Aorta (tissue), 5 donors: Measurements from ENCODE around the gene RNF151. TPM values are rescaled to one million over a fixed set of nuclear protein-coding genes. Genes with fewer than 3 reads are reported as not detected.
"Not testable (repeated sequence)": the region's sequence is repeated elsewhere in the genome, so short reads cannot be mapped to it uniquely, and the experiment has no call there.

Experiments
- ATAC-seq: fragments of 200-7000 bp; cut with Tn5 transposase; one replicate; pipeline ENCODE4 v1.9.1; 2022; ENCODE audit warnings: moderate library complexity; ENCODE audit not compliant: low FRiP score
- DNase-seq, 2 donors: peaks; one replicate each; pipeline ENCODE4 v3.0.0-alpha.2; 2020
- H3K27ac ChIP-seq, 2 donors: one replicate each; pipeline ENCODE4 v1.5.1; 2013; ENCODE audit warnings: low read length in 2 of 2, mild to moderate bottlenecking in 2 of 2, moderate library complexity in 2 of 2, control low read depth in 1 of 2, inconsistent platforms in 1 of 2, low read depth in 1 of 2
- H3K27me3 ChIP-seq, 2 donors: one replicate each; pipeline ENCODE4 v1.6.1; 2013; ENCODE audit warnings: control low read depth in 1 of 2, low read length in 1 of 2, mild to moderate bottlenecking in 1 of 2, moderate library complexity in 1 of 2; ENCODE audit not compliant: insufficient read depth in 2 of 2, control insufficient read depth in 1 of 2
- H3K36me3 ChIP-seq, 2 donors: one replicate each; pipeline ENCODE4 v1.6.1; 2013; ENCODE audit warnings: control low read depth in 1 of 2, low read length in 1 of 2, mild to moderate bottlenecking in 1 of 2; ENCODE audit not compliant: insufficient read depth in 2 of 2, control insufficient read depth in 1 of 2
- H3K4me1 ChIP-seq, 2 donors: one replicate each; pipeline ENCODE4 v1.6.1; 2013; ENCODE audit warnings: low read length in 2 of 2, control low read depth in 1 of 2, mild to moderate bottlenecking in 1 of 2, moderate library complexity in 1 of 2; ENCODE audit not compliant: insufficient read depth in 2 of 2, control insufficient read depth in 1 of 2
- H3K4me3 ChIP-seq, 2 donors: one replicate each; pipeline ENCODE4 v1.5.1; 2013; ENCODE audit warnings: low read length in 2 of 2, control low read depth in 1 of 2, mild to moderate bottlenecking in 1 of 2
- H3K9me3 ChIP-seq: one replicate; pipeline ENCODE4 v1.6.1; 2013; ENCODE audit warnings: mild to moderate bottlenecking, low read length; ENCODE audit not compliant: control insufficient read depth
- whole genome bisulfite sequencing, 2 donors: extraction: QIAGEN DNeasy Blood & Tissue Kit; methylation state at CpG; one replicate each; pipeline ENCODE4 v1.1.7; 2013; 5-methylcytosine and 5-hydroxymethylcytosine counted together
- intact Hi-C, 2 donors: fragments of 100-400 bp; cut with DNase I; formaldehyde crosslinking; loops; one replicate each; pipeline versions ENCODE4 v1.14.2 to v1.15.0; 2022
- polyA plus RNA-seq, 2 donors: library from polyadenylated mRNA; stranded (reverse); fragments of 200-250 nt; gene quantifications; one replicate each; pipeline ENCODE4 v1.2.3, GENCODE V29; 2013
- total RNA-seq, 2 donors: library from RNA; stranded (reverse); fragmentation: NEBNext Ultra II Directional; extraction: Animal tissue kit (Norgen Biotek cat#: 25700); gene quantifications; one replicate each; pipeline ENCODE4 v1.2.1, GENCODE V29; 2021
- donor health status: healthy with polysubstance abuse.
- donor health status: Bipolar disorder and iron deficiency.
- donor health status: DM: no; HTN: no; CAD: no.
- donor health status: DM: no; HTN: no; CAD: no.
- donor health status: DM: yes; HTN: yes; CAD: no.

Gene RNF151
- total and polyA plus RNA-seq, 4 donors: not detected

DNA sequence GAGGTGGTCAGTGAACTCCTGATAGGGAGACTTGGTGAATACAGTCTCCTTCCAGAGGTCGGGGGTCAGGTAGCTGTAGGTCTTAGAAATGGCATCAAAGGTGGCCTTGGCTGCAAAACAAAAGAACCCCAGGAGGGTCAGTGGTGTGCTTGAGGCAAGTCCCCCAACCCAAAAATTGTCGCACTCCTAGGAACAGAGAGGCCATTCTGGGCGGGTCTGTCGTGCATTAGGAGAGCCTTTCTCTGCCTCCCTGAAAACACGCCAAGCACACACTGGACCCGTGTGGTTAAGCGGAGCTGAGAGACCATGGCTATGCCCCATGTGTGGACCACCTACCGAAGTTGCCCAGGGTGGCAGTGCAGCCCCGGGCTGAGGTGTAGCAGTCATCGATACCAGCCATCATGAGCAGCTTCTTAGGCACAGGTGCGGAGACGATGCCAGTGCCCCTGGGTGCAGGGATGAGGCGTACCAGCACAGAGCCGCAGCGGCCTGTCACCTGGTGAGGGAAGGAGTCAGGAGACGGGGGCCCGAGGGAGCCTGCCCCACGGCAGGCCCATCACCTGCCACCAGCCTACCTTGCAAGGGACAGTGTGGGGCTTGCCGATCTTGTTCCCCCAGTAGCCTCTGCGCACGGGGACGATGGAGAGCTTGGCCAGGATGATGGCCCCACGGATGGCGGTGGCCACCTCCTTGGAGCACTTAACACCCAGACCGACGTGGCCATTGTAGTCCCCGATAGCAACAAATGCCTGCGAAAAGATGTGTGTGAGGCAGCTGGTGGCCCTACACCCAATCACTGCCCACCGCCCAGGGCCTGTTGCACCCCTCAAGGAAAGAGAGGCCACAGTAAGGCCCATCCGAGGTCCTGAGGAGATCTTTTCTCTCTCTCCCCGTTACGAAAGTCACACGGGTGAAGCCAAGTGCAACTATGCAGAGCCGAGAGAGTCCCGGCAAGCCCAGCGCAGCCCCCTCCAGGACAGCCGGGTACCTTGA lies 4.2 kb upstream of the RNF151 start:
- H3K4me3 ChIP-seq, ATAC-seq, H3K9me3 ChIP-seq, H3K27ac ChIP-seq, H3K27me3 ChIP-seq, DNase-seq, intact Hi-C loops, H3K4me1 ChIP-seq, H3K36me3 ChIP-seq: not testable (repeated sequence)
- WGBS, 2 donors: 89 to 92% methylated on average over 29 to 37 of the region's 37 CpGs

DNA sequence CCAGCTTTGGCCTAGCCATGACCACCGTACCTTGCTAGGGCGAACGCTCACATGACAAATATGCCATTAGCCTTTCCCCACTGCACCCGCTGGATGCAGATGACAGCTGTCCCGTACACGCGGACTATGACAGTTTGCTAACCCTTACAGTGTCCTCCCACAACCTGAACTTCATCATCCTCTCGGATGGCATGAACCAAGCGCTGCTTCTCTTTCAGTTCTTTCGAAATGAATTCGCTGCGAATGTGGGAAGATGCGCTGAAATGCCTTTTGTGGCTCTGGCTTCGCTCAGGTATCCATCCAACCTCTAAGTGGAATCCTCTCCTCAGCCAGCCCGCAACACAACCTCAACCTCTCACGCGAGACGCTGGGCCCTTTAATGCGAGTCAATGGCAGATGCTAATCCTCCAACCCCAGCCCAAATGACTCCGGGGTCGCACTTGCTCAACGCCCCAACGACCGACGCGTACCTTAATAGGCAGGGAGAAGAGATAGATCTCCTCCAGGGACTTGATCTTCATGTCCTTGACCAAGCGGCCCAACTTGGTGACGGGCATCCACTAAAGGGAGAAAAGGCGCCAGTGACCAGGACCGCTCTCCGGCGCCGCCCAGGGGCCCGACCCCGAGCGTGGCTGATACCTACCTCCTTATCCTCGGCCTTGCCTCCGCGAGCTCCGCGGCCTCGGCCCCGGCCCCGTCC lies 2.7 kb upstream of the RNF151 start:
- no peaks in the 10 kb centered on the region for H3K4me1 ChIP-seq
- H3K36me3 ChIP-seq: peaks cover 0 to 4% of the 10 kb centered on the region in 2 donors
- intact Hi-C loops: no loop called here
- DNase-seq: no peak
- no peaks in the 10 kb centered on the region for H3K9me3 ChIP-seq
- 20 to 22% methylated on average over 42 to 44 of the region's 44 CpGs for WGBS, 2 donors
- H3K4me3 ChIP-seq: peak overlapping the region in 1 of 2 donors; percentile 33
- ATAC-seq: peak; percentile 42
- peak overlapping the region; percentile 61 to 78 for H3K27ac ChIP-seq
- H3K27me3 ChIP-seq: peaks cover 0 to 2% of the 10 kb centered on the region in 2 donors

DNA sequence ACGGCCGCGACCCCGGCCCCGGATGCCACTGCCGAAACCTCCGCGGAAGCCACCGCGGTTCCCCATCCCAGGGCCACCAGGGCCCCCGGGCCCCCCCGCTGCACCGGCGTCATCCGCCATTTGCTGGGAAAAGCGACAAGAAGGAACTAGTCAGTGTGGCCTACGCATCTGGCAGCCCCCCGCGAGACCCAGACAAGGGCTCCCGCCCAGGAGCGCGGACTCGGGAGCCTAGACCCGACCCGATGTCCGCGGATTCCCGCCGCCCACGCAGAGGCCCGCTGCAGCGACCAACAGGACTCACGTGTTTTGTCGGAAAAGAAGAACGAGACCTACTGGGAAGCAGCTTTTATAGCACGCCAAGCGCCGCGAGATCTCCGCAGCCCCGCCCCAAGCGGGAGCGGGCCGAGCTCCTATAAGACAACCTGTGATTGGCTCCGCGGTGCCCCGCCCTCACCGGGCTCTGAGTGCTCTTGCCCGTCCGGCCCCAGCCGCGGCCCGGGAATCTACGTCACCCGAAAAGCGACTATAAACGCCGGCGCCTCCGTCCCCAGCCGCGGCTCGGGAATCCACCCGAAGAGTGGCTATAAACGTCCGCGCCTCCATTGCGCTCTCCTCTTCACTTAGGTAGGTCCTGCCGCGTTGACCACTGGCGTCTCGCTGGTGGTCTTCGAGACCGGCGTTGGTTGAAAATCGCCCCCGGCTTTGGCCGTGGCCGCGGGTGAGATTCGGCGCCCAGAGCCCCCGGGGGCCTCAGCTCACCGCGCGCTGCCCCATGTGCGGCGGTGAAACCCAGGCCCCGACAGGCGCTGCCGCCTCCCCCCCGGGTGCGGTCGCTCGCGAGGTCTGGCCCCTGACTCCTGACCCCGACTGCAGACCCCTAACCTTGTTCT lies 1.9 kb upstream of the RNF151 start, which contains the start of gene RPS2:
Gene RPS2 (minus strand): TSS at position 321 of the 890 bp plus-strand sequence. CDS start 201 bp downstream, at position 120.
- H3K36me3 ChIP-seq: peaks cover 0 to 4% of the 10 kb centered on the region in 2 donors
- no peaks in the 10 kb centered on the region for H3K9me3 ChIP-seq
- peak within 1 kb of the TSS; percentile 70 to 78 for H3K4me3 ChIP-seq
- DNase-seq (peak; percentile 99 to 100), ATAC-seq (peak; percentile 97)
- H3K27ac ChIP-seq: peak within 1 kb of the TSS; percentile 78 to 91
- no peaks in the 10 kb centered on the region for H3K4me1 ChIP-seq
- H3K27me3 ChIP-seq: peaks cover 0 to 2% of the 10 kb centered on the region in 2 donors
- intact Hi-C loops: no loop called here
- WGBS, 2 donors: 0 to 1% methylated on average over 81 to 97 of the region's 97 CpGs

DNA sequence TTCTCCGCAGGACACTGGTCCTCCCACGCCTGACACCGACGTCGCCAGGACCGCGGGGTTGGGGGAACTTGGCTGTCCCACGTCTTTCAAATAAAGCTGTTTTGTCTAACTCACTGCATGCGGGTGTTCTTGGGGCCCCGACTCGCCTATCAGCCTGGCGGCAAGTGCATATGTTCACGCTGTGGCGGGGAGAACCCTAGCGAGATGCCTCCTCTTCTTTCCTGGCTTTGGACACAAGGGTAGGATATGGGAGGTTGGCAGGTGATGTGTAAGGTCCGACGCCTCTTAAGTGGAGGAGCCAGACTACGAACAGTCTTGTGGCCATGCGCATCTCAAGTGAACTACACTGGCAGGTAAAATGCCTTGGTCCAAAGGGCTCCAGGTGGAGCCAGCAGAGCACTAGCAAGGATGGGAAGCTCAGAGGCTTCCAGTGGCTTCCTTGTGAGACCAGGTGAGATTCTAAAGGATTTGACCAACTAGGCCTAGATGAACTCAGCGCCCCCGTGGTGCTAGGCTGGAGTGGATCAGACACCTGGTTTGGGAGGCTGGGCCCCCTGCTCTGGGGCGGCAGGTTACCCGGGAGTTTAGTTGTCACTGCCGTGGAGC lies 1.2 kb upstream of the RNF151 start:
- Histone ChIP-seq H3K36me3 (peaks cover 0 to 4% of the 10 kb centered on the region in 2 donors), H3K27me3 (peaks cover 0 to 2% of the 10 kb centered on the region in 2 donors), H3K9me3 (no peaks in the 10 kb centered on the region), H3K4me3 (peak overlapping the region; percentile 70 to 78), H3K27ac (peak overlapping the region in 1 of 2 donors; percentile 91), H3K4me1 (no peaks in the 10 kb centered on the region)
- 23 to 24% methylated on average over 24 of the region's 24 CpGs for WGBS, 2 donors
- intact Hi-C loops: no loop called here
- ATAC-seq: no peak
- no peak for DNase-seq

- DNase-seq: no peak
- intact Hi-C loops: no loop called here
- 87 to 89% methylated on average over 41 of the region's 41 CpGs for WGBS, 2 donors
Observed at GRCh38 chr16:1968146-1968953, 1.7 kb downstream of the RNF151 start.

GRCh38 chr16:1971796-1972489 lies 5.3 kb downstream of the RNF151 start, which contains the start of gene TBL3:
TSS of gene TBL3 (plus strand) at chr16:1972053. CDS start at chr16:1972165, 112 bp downstream.
- H3K27me3 ChIP-seq: no peaks in the 10 kb centered on the region
- no peaks in the 10 kb centered on the region for H3K4me1 ChIP-seq
- intact Hi-C loops: no loop called here
- H3K36me3 ChIP-seq: peaks cover 0 to 15% of the 10 kb centered on the region in 2 donors
- peak; percentile 96 for ATAC-seq
- H3K9me3 ChIP-seq: no peaks in the 10 kb centered on the region
- DNase-seq: peak; percentile 96 to 98
- H3K27ac ChIP-seq: peak within 1 kb of the TSS; percentile 43 to 50
- H3K4me3 ChIP-seq: peak within 1 kb of the TSS; percentile 16 to 62
- WGBS, 2 donors: 0 to 1% methylated on average over 77 to 78 of the region's 78 CpGs

More at GRCh38 chr16:1968146-1968953, 1.7 kb downstream of the RNF151 start:
- H3K27me3 ChIP-seq: peaks cover 0 to 2% of the 10 kb centered on the region in 2 donors
- no peaks in the 10 kb centered on the region for H3K9me3 ChIP-seq
- H3K36me3 ChIP-seq: no peaks in the 10 kb centered on the region
- H3K4me1 ChIP-seq: no peaks in the 10 kb centered on the region
- H3K4me3 ChIP-seq: no peak overlapping the region
- ATAC-seq: no peak
- no peak overlapping the region for H3K27ac ChIP-seq

DNA sequence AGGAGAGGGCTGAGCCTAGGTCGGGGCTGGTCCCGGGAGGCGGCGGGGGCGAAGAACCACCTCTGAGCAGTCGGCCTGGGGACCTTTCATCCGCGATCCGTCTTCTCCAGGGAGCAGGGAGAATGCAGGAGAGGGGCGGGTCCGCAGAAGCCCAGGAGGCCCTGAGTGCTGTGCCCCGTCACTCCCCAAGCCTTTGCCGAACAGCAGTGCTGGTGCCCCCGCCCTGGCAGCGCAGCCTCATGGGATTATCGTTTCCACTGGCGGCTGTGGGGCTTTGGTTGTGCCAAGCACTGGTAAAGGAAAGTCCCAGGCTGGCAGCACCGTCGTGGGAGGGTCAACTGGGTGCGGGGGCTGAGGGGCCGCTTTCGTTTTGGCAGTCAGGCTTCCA lies 5.8 kb downstream of the RNF151 start:
- H3K4me1 ChIP-seq: no peaks in the 10 kb centered on the region
- peak overlapping the region; percentile 16 to 62 for H3K4me3 ChIP-seq
- ATAC-seq (no peak), DNase-seq (no peak)
- H3K36me3 ChIP-seq: peaks cover 0 to 18% of the 10 kb centered on the region in 2 donors
- intact Hi-C loops: no loop called here
- 1% methylated on average over 22 of the region's 22 CpGs for WGBS, 2 donors
- H3K27ac ChIP-seq: no peak overlapping the region
- no peaks in the 10 kb centered on the region for H3K9me3 ChIP-seq
- no peaks in the 10 kb centered on the region for H3K27me3 ChIP-seq
